ENCODE measurements around the gene WDR33. TPM values are rescaled to one million over a fixed set of nuclear protein-coding genes. Genes with fewer than 3 reads are reported as not detected.

The WDR33 gene
- total and polyA plus RNA-seq, 9 of the 15 experiments (the other 6 are each of a cell fraction or from before 2014, with no cell fraction given), result 24.2 to 57.4 (median 38.4) TPM

DNA sequence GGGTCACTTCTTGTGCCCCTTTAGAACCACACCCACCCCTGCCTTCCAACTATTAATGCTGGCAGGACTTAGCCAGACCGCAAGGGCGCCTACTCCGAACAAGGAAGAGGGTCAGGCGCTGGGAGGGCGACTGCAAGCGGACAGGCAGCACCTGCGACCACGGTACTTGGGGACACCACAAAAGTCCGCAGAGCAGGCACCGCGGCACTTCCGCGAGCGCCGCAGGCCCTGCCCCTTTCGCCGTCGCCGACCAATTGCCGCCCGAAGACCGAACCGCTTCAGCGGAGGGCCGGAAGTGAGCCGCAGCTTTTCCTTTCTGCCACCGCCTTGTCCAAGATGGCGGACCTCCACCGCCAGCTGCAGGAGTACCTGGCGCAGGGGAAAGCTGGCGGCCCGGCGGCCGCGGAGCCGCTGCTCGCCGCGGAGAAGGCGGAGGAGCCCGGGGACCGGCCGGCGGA, 109.7 kb downstream of the WDR33 start, which contains the start of gene SFT2D3 (continued):
- TF ChIP-seq, protein P1, sequence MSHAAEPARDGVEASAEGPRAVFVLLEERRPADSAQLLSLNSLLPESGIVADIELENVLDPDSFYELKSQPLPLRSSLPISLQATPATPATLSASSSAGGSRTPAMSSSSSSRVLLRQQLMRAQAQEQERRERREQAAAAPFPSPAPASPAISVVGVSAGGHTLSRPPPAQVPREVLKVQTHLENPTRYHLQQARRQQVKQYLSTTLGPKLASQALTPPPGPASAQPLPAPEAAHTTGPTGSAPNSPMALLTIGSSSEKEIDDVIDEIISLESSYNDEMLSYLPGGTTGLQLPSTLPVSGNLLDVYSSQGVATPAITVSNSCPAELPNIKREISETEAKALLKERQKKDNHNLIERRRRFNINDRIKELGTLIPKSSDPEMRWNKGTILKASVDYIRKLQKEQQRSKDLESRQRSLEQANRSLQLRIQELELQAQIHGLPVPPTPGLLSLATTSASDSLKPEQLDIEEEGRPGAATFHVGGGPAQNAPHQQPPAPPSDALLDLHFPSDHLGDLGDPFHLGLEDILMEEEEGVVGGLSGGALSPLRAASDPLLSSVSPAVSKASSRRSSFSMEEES (CRISPR knock-in tag; IDR thresholded peaks at IDR 0.05), result no peak
- TF ChIP-seq TEAD1 (CRISPR knock-in tag; IDR thresholded peaks at IDR 0.05) (no peak), TRIM28 (IDR thresholded peaks at IDR 0.05) (no peak), ZNF431 (CRISPR knock-in tag; IDR thresholded peaks at IDR 0.05) (0 out of 2 replicates have a peak, but pooled peaks have one; percentile 8), PTBP1 (IDR thresholded peaks at IDR 0.05; ENCODE audit: low read depth, low read length) (0 out of 2 replicates have a peak, but pooled peaks have one; percentile 13), NEUROD1 (IDR thresholded peaks at IDR 0.05; ENCODE audit: borderline replicate concordance, low read depth, low read length, partially characterized antibody) (peak; percentile 10), CREM (IDR thresholded peaks at IDR 0.05; ENCODE audit: low read depth) (peak; percentile 69)
- TF ChIP-seq, protein P2, sequence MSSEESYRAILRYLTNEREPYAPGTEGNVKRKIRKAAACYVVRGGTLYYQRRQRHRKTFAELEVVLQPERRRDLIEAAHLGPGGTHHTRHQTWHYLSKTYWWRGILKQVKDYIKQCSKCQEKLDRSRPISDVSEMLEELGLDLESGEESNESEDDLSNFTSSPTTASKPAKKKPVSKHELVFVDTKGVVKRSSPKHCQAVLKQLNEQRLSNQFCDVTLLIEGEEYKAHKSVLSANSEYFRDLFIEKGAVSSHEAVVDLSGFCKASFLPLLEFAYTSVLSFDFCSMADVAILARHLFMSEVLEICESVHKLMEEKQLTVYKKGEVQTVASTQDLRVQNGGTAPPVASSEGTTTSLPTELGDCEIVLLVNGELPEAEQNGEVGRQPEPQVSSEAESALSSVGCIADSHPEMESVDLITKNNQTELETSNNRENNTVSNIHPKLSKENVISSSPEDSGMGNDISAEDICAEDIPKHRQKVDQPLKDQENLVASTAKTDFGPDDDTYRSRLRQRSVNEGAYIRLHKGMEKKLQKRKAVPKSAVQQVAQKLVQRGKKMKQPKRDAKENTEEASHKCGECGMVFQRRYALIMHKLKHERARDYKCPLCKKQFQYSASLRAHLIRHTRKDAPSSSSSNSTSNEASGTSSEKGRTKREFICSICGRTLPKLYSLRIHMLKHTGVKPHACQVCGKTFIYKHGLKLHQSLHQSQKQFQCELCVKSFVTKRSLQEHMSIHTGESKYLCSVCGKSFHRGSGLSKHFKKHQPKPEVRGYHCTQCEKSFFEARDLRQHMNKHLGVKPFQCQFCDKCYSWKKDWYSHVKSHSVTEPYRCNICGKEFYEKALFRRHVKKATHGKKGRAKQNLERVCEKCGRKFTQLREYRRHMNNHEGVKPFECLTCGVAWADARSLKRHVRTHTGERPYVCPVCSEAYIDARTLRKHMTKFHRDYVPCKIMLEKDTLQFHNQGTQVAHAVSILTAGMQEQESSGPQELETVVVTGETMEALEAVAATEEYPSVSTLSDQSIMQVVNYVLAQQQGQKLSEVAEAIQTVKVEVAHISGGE (CRISPR knock-in tag; IDR thresholded peaks at IDR 0.05), result peak in 2 of 3 experiments; percentile 25 to 87; a peak in 4 of 6 replicates
